ENCODE data around the gene RNASEH2B.

DNA sequence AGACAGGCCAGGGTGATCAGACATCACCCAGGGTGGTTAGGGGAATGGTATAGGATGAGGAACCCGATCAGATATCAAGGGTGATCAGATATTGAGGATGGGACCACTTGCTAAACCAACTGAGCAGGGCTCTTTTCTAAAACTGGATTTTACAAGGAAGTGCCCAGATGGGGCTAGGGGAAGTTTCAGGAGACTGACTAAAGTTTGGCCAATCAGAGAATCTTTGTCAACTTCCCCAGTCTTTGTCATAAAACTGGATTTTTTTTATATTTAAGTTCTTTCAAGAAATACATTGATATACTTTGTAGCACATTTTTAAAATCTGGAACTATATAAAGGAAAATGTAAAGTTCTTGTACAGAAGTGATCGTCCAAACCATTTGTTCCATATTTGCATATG lies 35.6 kb upstream of the RNASEH2B start:
- TF ChIP-seq POLR2AphosphoS5 (IDR thresholded peaks at IDR 0.05; ENCODE audit: low read depth, low read length): no peak
- TF ChIP-seq POLR2A (IDR thresholded peaks at IDR 0.05; ENCODE audit: low read depth, low read length): no peak

All from GM12892 (cell line).